HG03378 (cell line): ENCODE data around the gene AK9.
"Not testable (repeated sequence)": the region's sequence is repeated elsewhere in the genome, so short reads cannot be mapped to it uniquely, and the experiment has no call there.

Source experiments
- ATAC-seq: cut with Tn5 transposase; IDR thresholded peaks from one replicate; pipeline ENCODE4 v1.9.1; 2021; ENCODE audit warnings: mild to moderate bottlenecking, moderate library complexity; ENCODE audit not compliant: unreplicated experiment

AK9 gene

GRCh38 chr6:109628158-109629000 lies 62.6 kb downstream of the AK9 start:
- ATAC-seq, result no peak

GRCh38 chr6:109626311-109626710 lies 64.7 kb downstream of the AK9 start:
- no peak for ATAC-seq

- ATAC-seq, result no peak
Observed at GRCh38 chr6:109625199-109625598, 65.8 kb downstream of the AK9 start.

- ATAC-seq, result no peak
Observed at GRCh38 chr6:109623288-109623687, 67.7 kb downstream of the AK9 start.

- ATAC-seq, result no peak
Observed at GRCh38 chr6:109612268-109612667, 78.7 kb downstream of the AK9 start.

- no peak for ATAC-seq
Observed at GRCh38 chr6:109611502-109611901, 79.5 kb downstream of the AK9 start.

- ATAC-seq, result no peak
Observed at GRCh38 chr6:109610590-109610989, 80.4 kb downstream of the AK9 start.

- no peak for ATAC-seq
Observed at GRCh38 chr6:109609737-109610136, 81.3 kb downstream of the AK9 start.

GRCh38 chr6:109606359-109606758 lies 84.6 kb downstream of the AK9 start:
- ATAC-seq, result no peak

- ATAC-seq, result no peak
Observed at GRCh38 chr6:109595998-109596397, 95.0 kb downstream of the AK9 start.

GRCh38 chr6:109580519-109580918 lies 110.5 kb downstream of the AK9 start:
- ATAC-seq, result no peak

GRCh38 chr6:109579361-109579760 lies 111.6 kb downstream of the AK9 start:
- ATAC-seq, result peak; percentile 55

GRCh38 chr6:109569901-109570300 lies 121.1 kb downstream of the AK9 start:
- ATAC-seq, result not testable (repeated sequence)

GRCh38 chr6:109561844-109562243 lies 129.2 kb downstream of the AK9 start:
- ATAC-seq, result no peak

- ATAC-seq, result no peak
Observed at GRCh38 chr6:109531446-109531845, 159.6 kb downstream of the AK9 start.

- ATAC-seq, result no peak
Observed at GRCh38 chr6:109527989-109528388, 163.0 kb downstream of the AK9 start.

- no peak for ATAC-seq
Observed at GRCh38 chr6:109526905-109527628, 163.9 kb downstream of the AK9 start.

GRCh38 chr6:109524129-109524528 lies 166.9 kb downstream of the AK9 start:
- ATAC-seq, result no peak

GRCh38 chr6:109523478-109523877 lies 167.5 kb downstream of the AK9 start:
- ATAC-seq, result no peak

GRCh38 chr6:109521080-109521479 lies 169.9 kb downstream of the AK9 start:
- no peak for ATAC-seq

GRCh38 chr6:109519647-109520046 lies 171.4 kb downstream of the AK9 start:
- ATAC-seq, result not testable (repeated sequence)

- no peak for ATAC-seq
Observed at GRCh38 chr6:109516929-109517328, 174.1 kb downstream of the AK9 start.
